T-helper 17 cell (primary cell): ENCODE measurements around the gene TLR5. TPM values are rescaled to one million over a fixed set of nuclear protein-coding genes. Genes with fewer than 3 reads are reported as not detected.

Source experiments
- ATAC-seq: fragments of 150-1000 bp; cut with Tn5 transposase; 2 replicates; pipeline ENCODE4 v1.10.0; 2021; ENCODE audit warnings: mild to moderate bottlenecking, moderate library complexity
- DNase-seq, 3 donors: peaks; one replicate each; pipeline versions ENCODE4 v3.0.0 to v3.0.0-alpha.2; 2020 to 2021
- H3K9me3 ChIP-seq: one replicate; pipeline ENCODE4 v1.7.0; 2013; ENCODE audit warnings: low read length, mild to moderate bottlenecking; ENCODE audit not compliant: control insufficient read depth, poor library complexity, severe bottlenecking
- H3K27ac Mint-ChIP-seq: one replicate; pipeline ENCODE4 v1.8.0; 2022; ENCODE audit warnings: mild to moderate bottlenecking, moderate library complexity, mixed read lengths
- H3K27me3 Mint-ChIP-seq: one replicate; pipeline ENCODE4 v1.8.0; 2022; ENCODE audit warnings: mixed read lengths
- H3K36me3 Mint-ChIP-seq: one replicate; pipeline ENCODE4 v1.8.0; 2022; ENCODE audit warnings: low read depth, mixed read lengths
- H3K4me1 Mint-ChIP-seq: one replicate; pipeline ENCODE4 v1.8.0; 2022; ENCODE audit warnings: mild to moderate bottlenecking, mixed read lengths
- H3K4me3 Mint-ChIP-seq: one replicate; pipeline ENCODE4 v1.8.0; 2022; ENCODE audit warnings: mild to moderate bottlenecking, moderate library complexity, mixed read lengths
- total RNA-seq, 4 donors: library from RNA in 2 of 4; stranded (reverse) in 2 of 4; gene quantifications; one replicate each; pipeline ENCODE4 v1.2.3 and lab custom pipeline; 2022 to 2026

The TLR5 gene
- total RNA-seq: 1 to 10 TPM; 2.6 to 2.8 TPM
- 1.5 to 2.1 reads per million in 2 donors for total RNA-seq (lab: John Stamatoyannopoulos, UW)

GRCh38 chr1:223142795-223143536 lies at the start of gene TLR5:
Gene TLR5, minus strand, starts transcription at chr1:223143248. Its CDS starts 30,217 bp downstream, at chr1:223113031.
- Mint-ChIP-seq H3K4me3 (peak within 1 kb of the TSS; percentile 85), H3K27ac (peak within 1 kb of the TSS; percentile 87)

GRCh38 chr1:223189903-223190724 lies 47.1 kb upstream of the TLR5 start:
- no peaks in the 10 kb centered on the region for H3K9me3 ChIP-seq
- DNase-seq (peak in 2 of 3 donors; percentile 12 to 14), ATAC-seq (peak; percentile 93)
- H3K4me3 Mint-ChIP-seq: peak overlapping the region; percentile 82
- peak overlapping the region; percentile 97 for H3K27ac Mint-ChIP-seq
- no peaks in the 10 kb centered on the region for H3K27me3 Mint-ChIP-seq
- H3K4me1 Mint-ChIP-seq: peaks cover 25% of the 10 kb centered on the region
- H3K36me3 Mint-ChIP-seq: no peaks in the 10 kb centered on the region

More at GRCh38 chr1:223142795-223143536, at the start of gene TLR5:
- H3K4me1 Mint-ChIP-seq: peaks cover 22% of the 10 kb centered on the region
- H3K36me3 Mint-ChIP-seq: no peaks in the 10 kb centered on the region
- no peaks in the 10 kb centered on the region for H3K27me3 Mint-ChIP-seq
- peak; percentile 79 to 80 (median 80) for DNase-seq
- peak; percentile 89 for ATAC-seq
- H3K9me3 ChIP-seq: no peaks in the 10 kb centered on the region

DNA sequence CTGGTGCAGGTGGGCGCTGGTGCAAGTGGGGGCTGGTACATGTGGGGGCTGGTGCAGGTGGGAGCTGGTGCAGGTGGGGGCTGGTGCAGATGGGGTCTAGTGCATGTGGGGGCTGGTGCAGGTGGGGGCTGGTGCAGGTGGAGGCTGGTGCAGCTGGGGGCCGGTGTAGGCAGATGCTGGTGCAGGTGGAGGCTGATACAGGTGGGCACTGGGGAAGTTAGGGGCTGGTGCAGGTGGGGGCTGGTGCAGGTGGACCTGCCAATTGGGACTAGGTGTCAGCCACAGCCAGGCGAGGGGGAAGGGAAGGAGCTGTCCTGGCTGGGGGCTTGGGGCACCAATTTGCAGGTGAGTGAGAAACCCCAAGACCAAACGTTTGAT lies 46.5 kb upstream of the TLR5 start:
- Mint-ChIP-seq H3K27ac (peak overlapping the region; percentile 97), H3K36me3 (no peaks in the 10 kb centered on the region), H3K4me1 (peaks cover 28% of the 10 kb centered on the region), H3K27me3 (no peaks in the 10 kb centered on the region), H3K4me3 (no peak overlapping the region)
- ATAC-seq (no peak), DNase-seq (no peak)
- H3K9me3 ChIP-seq: no peaks in the 10 kb centered on the region

DNA sequence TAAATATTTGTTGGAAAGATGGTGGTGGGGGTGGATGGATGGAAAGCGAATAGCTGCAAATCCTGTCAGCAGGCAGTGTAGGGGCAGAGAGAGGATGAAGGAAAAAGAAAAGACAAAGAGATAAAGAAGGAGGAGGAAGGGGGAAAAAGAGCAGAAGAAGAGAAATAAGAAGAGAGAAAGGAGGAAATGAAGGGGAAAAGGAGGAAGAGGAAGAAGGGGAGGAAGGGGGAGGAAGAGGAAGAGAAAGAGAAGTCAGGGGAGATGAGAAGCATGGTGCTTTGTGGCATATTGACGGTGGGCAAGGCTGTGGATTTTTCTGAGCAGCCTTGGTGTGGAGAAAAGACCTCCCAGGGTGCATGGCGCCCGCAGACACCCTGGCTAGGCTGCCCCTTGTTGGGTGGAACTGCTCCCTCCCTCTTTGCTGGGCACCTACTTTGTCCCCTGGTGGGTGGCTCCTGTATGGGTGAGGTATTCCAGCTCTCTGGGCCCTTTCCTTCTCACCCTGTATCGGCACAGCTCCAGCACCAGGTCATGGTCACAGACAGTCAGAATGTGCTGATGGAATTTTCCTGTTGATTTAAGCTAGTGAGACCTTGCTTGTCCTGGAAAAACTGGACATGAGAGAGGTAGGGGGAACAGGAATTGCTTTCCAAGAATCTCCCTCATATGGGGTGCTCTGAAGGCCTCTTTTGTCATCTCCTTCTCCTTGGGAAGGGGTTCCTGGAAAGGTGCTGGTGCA lies 45.7 kb upstream of the TLR5 start:
- Mint-ChIP-seq H3K4me3 (peak overlapping the region; percentile 0), H3K27me3 (no peaks in the 10 kb centered on the region), H3K4me1 (peaks cover 28% of the 10 kb centered on the region), H3K27ac (no peak overlapping the region), H3K36me3 (no peaks in the 10 kb centered on the region)
- no peak for ATAC-seq
- no peaks in the 10 kb centered on the region for H3K9me3 ChIP-seq
- DNase-seq: no peak

GRCh38 chr1:223186800-223187199 lies 43.8 kb upstream of the TLR5 start:
- no peaks in the 10 kb centered on the region for H3K9me3 ChIP-seq
- H3K36me3 Mint-ChIP-seq: no peaks in the 10 kb centered on the region
- peaks cover 38% of the 10 kb centered on the region for H3K4me1 Mint-ChIP-seq
- H3K27me3 Mint-ChIP-seq: peaks cover 10% of the 10 kb centered on the region
- DNase-seq (no peak), ATAC-seq (no peak)
- peak overlapping the region; percentile 22 for H3K27ac Mint-ChIP-seq
- H3K4me3 Mint-ChIP-seq: no peak overlapping the region

- H3K27ac Mint-ChIP-seq: peak overlapping the region; percentile 51
- no peak overlapping the region for H3K4me3 Mint-ChIP-seq
- DNase-seq (no peak), ATAC-seq (no peak)
- H3K36me3 Mint-ChIP-seq: no peaks in the 10 kb centered on the region
- H3K9me3 ChIP-seq: no peaks in the 10 kb centered on the region
- peaks cover 22% of the 10 kb centered on the region for H3K27me3 Mint-ChIP-seq
- peaks cover 29% of the 10 kb centered on the region for H3K4me1 Mint-ChIP-seq
These were observed 40.3 kb upstream of the TLR5 start for GRCh38 chr1:223183268-223183862.

DNA sequence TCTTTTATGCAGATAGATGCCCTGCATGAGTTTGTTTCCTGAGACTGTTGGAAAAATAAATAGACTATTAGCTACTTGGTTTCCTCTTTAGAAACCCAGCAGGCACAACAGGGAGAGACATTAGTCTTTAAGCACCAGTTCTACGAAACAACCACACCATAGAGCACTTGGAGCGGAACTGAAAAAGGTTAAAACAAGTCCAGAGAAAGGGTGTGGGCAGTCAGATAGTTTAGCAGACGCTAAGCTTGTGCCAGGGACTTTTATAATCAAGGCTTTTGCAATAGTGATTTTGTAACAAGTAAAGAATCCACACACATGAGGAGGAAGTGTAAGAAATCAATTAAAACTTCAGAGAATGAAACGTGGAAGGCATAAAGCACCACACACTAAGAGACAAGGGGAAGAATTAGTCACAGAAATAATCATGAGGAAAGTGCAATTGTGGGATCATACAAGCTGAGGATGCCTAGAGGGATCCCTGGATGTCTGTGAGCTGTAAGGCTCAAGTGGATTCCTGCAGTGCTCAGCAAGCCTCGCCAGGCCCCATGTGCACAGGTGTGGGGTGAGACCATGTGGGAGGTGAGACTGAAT lies 37.8 kb upstream of the TLR5 start:
- ATAC-seq: no peak
- no peaks in the 10 kb centered on the region for H3K9me3 ChIP-seq
- Mint-ChIP-seq H3K36me3 (no peaks in the 10 kb centered on the region), H3K27me3 (peaks cover 22% of the 10 kb centered on the region), H3K4me1 (peaks cover 31% of the 10 kb centered on the region), H3K4me3 (no peak overlapping the region), H3K27ac (peak overlapping the region; percentile 1)
- DNase-seq: no peak

DNA sequence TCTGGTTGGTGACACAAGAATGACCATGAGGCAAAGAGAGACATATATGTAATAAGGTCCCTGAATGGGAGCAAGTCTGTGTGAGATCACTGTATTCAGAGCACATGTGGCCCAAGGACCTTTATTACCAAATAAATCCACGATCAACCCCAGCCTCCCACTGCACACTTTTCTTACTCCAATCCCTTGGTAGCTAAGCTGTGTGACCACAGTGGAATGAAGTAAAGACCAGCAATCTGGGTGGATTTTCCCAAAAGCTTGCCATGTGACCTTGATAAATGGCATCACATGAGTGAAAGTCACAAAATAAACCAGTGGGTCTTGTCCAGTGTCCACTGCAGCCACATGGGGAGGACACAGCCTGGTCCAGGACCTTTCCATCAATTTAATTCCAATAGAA lies 36.7 kb upstream of the TLR5 start:
- H3K9me3 ChIP-seq: no peaks in the 10 kb centered on the region
- ATAC-seq: no peak
- Mint-ChIP-seq H3K4me1 (peaks cover 27% of the 10 kb centered on the region), H3K27ac (peak overlapping the region; percentile 83), H3K36me3 (no peaks in the 10 kb centered on the region), H3K4me3 (no peak overlapping the region), H3K27me3 (peaks cover 22% of the 10 kb centered on the region)
- DNase-seq: no peak

DNA sequence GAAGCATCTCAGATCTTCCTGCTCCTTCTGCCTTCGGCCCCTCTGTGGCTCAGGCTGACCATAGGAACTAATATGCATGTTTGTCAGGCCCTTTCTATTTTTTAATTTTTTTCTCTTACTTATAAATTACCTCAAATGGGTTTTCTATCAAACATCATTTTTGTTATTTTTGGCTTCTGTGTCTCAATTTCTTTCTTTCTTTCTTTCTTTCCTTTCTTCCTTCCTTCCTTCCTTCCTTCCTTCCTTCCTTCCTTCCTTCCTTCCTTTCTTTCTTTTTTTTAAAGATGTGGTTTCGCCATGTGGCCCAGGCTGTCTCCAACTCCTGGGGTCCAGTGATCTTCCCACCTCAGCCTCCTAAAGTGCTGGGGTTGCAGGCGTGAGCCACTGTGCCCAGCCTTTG lies 36.2 kb upstream of the TLR5 start:
- DNase-seq: no peak
- peaks cover 27% of the 10 kb centered on the region for H3K4me1 Mint-ChIP-seq
- H3K4me3 Mint-ChIP-seq: no peak overlapping the region
- H3K27ac Mint-ChIP-seq: peak overlapping the region; percentile 83
- no peaks in the 10 kb centered on the region for H3K9me3 ChIP-seq
- ATAC-seq: no peak
- peaks cover 22% of the 10 kb centered on the region for H3K27me3 Mint-ChIP-seq
- no peaks in the 10 kb centered on the region for H3K36me3 Mint-ChIP-seq

- Mint-ChIP-seq H3K36me3 (no peaks in the 10 kb centered on the region), H3K27me3 (peaks cover 21% of the 10 kb centered on the region)
These were observed 34.6 kb upstream of the TLR5 start for GRCh38 chr1:223177681-223178080.

DNA sequence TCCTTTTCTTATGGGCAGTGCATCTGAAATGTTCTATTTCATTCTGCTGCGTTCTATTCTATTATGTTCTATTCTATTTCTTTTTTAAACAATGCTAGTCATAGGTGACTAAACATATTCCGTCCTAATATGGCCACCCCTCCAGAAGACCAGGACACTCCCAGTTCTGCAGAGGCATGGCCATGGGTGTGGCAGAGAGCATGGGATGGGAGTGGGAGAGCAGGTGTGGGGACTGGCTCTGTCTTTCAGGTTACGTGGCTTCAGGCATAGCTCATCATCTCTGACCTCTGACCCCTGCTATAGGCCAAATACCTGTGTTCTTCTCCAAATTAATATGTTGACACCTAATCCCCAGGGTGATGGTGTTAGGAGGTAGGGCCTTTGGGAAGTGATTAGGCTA lies 33.4 kb upstream of the TLR5 start:
- no peaks in the 10 kb centered on the region for H3K9me3 ChIP-seq
- Mint-ChIP-seq H3K27me3 (peaks cover 9% of the 10 kb centered on the region), H3K4me3 (no peak overlapping the region), H3K27ac (no peak overlapping the region), H3K4me1 (peaks cover 17% of the 10 kb centered on the region), H3K36me3 (peaks cover 2% of the 10 kb centered on the region)
- DNase-seq (no peak), ATAC-seq (no peak)

More at GRCh38 chr1:223177681-223178080, 34.6 kb upstream of the TLR5 start:
- Mint-ChIP-seq H3K27ac (peak overlapping the region; percentile 35), H3K4me1 (peaks cover 23% of the 10 kb centered on the region), H3K4me3 (no peak overlapping the region)
- DNase-seq (no peak), ATAC-seq (no peak)
- no peaks in the 10 kb centered on the region for H3K9me3 ChIP-seq

DNA sequence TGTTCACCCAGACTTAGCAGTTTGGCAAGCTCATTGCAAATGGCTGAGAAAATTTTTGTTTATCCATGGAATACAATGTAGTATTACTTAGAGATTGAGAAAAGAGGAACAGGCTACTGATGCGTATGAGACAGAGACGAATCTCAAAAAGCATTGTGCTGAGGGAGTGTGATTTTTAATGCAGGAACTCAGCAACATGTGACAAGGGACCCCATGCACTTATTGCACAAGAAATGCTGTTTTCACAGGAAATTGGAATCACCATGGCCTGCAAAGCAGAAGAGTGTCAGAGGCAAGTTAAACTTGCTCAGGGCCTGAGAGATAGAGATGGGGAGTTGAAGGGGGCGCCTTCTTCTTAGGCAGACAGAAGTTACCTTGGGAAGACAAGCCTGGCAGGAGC lies 32.6 kb upstream of the TLR5 start:
- Mint-ChIP-seq H3K27ac (no peak overlapping the region), H3K4me1 (peaks cover 9% of the 10 kb centered on the region), H3K4me3 (peak overlapping the region; percentile 67), H3K36me3 (peaks cover 2% of the 10 kb centered on the region), H3K27me3 (peaks cover 1% of the 10 kb centered on the region)
- no peak for DNase-seq
- no peak for ATAC-seq
- no peaks in the 10 kb centered on the region for H3K9me3 ChIP-seq
